Stimulated activated effector memory CD8-positive, alpha-beta T cell treated with anti-CD3 and anti-CD28 coated beads, Interleukin-12 subunit alpha, Interleukin-12 subunit beta, amount 100 ng/mL, for 72 hours (primary cell): ENCODE data around the gene KRT17.
A peak's percentile ranks its signal among the peaks of the same experiment; 100 is the strongest.
"Not testable (repeated sequence)": the region's sequence is repeated elsewhere in the genome, so short reads cannot be mapped to it uniquely, and the experiment has no call there.

Experiments
- ATAC-seq: fragments of 150-1000 bp; cut with Tn5 transposase; 2 replicates; pipeline ENCODE4 v1.10.0; 2021
- DNase-seq, 2 donors: peaks; one replicate each; pipeline ENCODE4 v3.0.0; 2021 to 2022; ENCODE audit warnings: low spot score in 2 of 2
- H3K27ac Mint-ChIP-seq: one replicate; pipeline ENCODE4 v1.8.0; 2022; ENCODE audit warnings: mild to moderate bottlenecking, mixed read lengths
- H3K36me3 Mint-ChIP-seq: one replicate; pipeline ENCODE4 v1.8.0; 2022; ENCODE audit warnings: mild to moderate bottlenecking, mixed read lengths
- H3K4me1 Mint-ChIP-seq: one replicate; pipeline ENCODE4 v1.8.0; 2022; ENCODE audit warnings: mixed read lengths
- H3K4me3 Mint-ChIP-seq: one replicate; pipeline ENCODE4 v1.8.0; 2022; ENCODE audit warnings: mild to moderate bottlenecking, mixed read lengths
- H3K9me3 Mint-ChIP-seq: one replicate; pipeline ENCODE4 v1.8.0; 2022; ENCODE audit warnings: mixed read lengths

The KRT17 gene

GRCh38 chr17:41629826-41630670 is 5.7 kb upstream of the KRT17 start:
- Mint-ChIP-seq H3K4me1 (peaks cover 6% of the 10 kb centered on the region), H3K9me3 (no peaks in the 10 kb centered on the region), H3K4me3 (no peak overlapping the region), H3K27ac (no peak overlapping the region), H3K36me3 (no peaks in the 10 kb centered on the region)
- DNase-seq (no peak), ATAC-seq (no peak)

- H3K9me3 Mint-ChIP-seq: no peaks in the 10 kb centered on the region
- ATAC-seq (no peak), DNase-seq (no peak)
- H3K4me1 Mint-ChIP-seq: peaks cover 6% of the 10 kb centered on the region
- no peak overlapping the region for H3K27ac Mint-ChIP-seq
- no peak overlapping the region for H3K4me3 Mint-ChIP-seq
- no peaks in the 10 kb centered on the region for H3K36me3 Mint-ChIP-seq
Measured at GRCh38 chr17:41629316-41629715, 4.9 kb upstream of the KRT17 start.

GRCh38 chr17:41628621-41629255 is 4.4 kb upstream of the KRT17 start:
- DNase-seq, H3K9me3 Mint-ChIP-seq, H3K36me3 Mint-ChIP-seq, H3K4me3 Mint-ChIP-seq, ATAC-seq, H3K4me1 Mint-ChIP-seq, H3K27ac Mint-ChIP-seq: not testable (repeated sequence)

- H3K4me3 Mint-ChIP-seq, H3K36me3 Mint-ChIP-seq, DNase-seq, H3K27ac Mint-ChIP-seq, H3K9me3 Mint-ChIP-seq, H3K4me1 Mint-ChIP-seq, ATAC-seq: not testable (repeated sequence)
Measured at GRCh38 chr17:41628073-41628370, 3.6 kb upstream of the KRT17 start.

GRCh38 chr17:41627316-41628072 is 3.1 kb upstream of the KRT17 start:
- Mint-ChIP-seq H3K27ac (no peak overlapping the region), H3K9me3 (no peaks in the 10 kb centered on the region), H3K4me3 (no peak overlapping the region), H3K4me1 (peaks cover 6% of the 10 kb centered on the region), H3K36me3 (no peaks in the 10 kb centered on the region)
- ATAC-seq (no peak), DNase-seq (no peak)

GRCh38 chr17:41626914-41627295 is 2.5 kb upstream of the KRT17 start:
- not testable (repeated sequence) for H3K4me3 Mint-ChIP-seq, H3K4me1 Mint-ChIP-seq, H3K36me3 Mint-ChIP-seq, H3K9me3 Mint-ChIP-seq, DNase-seq, H3K27ac Mint-ChIP-seq, ATAC-seq

- H3K4me1 Mint-ChIP-seq, H3K9me3 Mint-ChIP-seq, DNase-seq, ATAC-seq, H3K4me3 Mint-ChIP-seq, H3K36me3 Mint-ChIP-seq: not testable (repeated sequence)
- H3K27ac Mint-ChIP-seq: peak overlapping the region; percentile 73
Measured at GRCh38 chr17:41626028-41626913, 1.9 kb upstream of the KRT17 start.

GRCh38 chr17:41625602-41626001 is 1.2 kb upstream of the KRT17 start:
- H3K36me3 Mint-ChIP-seq: no peaks in the 10 kb centered on the region
- DNase-seq (no peak), ATAC-seq (no peak)
- peak overlapping the region; percentile 73 for H3K27ac Mint-ChIP-seq
- peaks cover 6% of the 10 kb centered on the region for H3K4me1 Mint-ChIP-seq
- H3K9me3 Mint-ChIP-seq: no peaks in the 10 kb centered on the region
- no peak overlapping the region for H3K4me3 Mint-ChIP-seq

- not testable (repeated sequence) for H3K4me1 Mint-ChIP-seq, H3K9me3 Mint-ChIP-seq, H3K4me3 Mint-ChIP-seq, DNase-seq, H3K27ac Mint-ChIP-seq, ATAC-seq, H3K36me3 Mint-ChIP-seq
Measured at GRCh38 chr17:41623184-41623861, 1.1 kb downstream of the KRT17 start.

- not testable (repeated sequence) for H3K9me3 Mint-ChIP-seq, ATAC-seq
Measured at GRCh38 chr17:41622340-41623183, 1.8 kb downstream of the KRT17 start.

GRCh38 chr17:41621916-41622315 is 2.5 kb downstream of the KRT17 start:
- DNase-seq: no peak
- Mint-ChIP-seq H3K4me1 (peaks cover 6% of the 10 kb centered on the region), H3K27ac (no peak overlapping the region), H3K36me3 (no peaks in the 10 kb centered on the region), H3K4me3 (no peak overlapping the region), H3K9me3 (no peaks in the 10 kb centered on the region)
- ATAC-seq: no peak

More at GRCh38 chr17:41622340-41623183, 1.8 kb downstream of the KRT17 start:
- not testable (repeated sequence) for H3K27ac Mint-ChIP-seq, H3K4me3 Mint-ChIP-seq, H3K36me3 Mint-ChIP-seq, H3K4me1 Mint-ChIP-seq, DNase-seq

GRCh38 chr17:41621435-41621817 is 2.9 kb downstream of the KRT17 start:
- not testable (repeated sequence) for H3K4me3 Mint-ChIP-seq, H3K4me1 Mint-ChIP-seq, DNase-seq, H3K9me3 Mint-ChIP-seq, ATAC-seq, H3K36me3 Mint-ChIP-seq, H3K27ac Mint-ChIP-seq

GRCh38 chr17:41620583-41621434 is 3.6 kb downstream of the KRT17 start:
- Mint-ChIP-seq H3K4me3 (no peak overlapping the region), H3K4me1 (peaks cover 2% of the 10 kb centered on the region), H3K27ac (no peak overlapping the region), H3K36me3 (no peaks in the 10 kb centered on the region), H3K9me3 (no peaks in the 10 kb centered on the region)
- ATAC-seq (no peak), DNase-seq (no peak)
